Gastrocnemius medialis (tissue), 4 donors: ENCODE measurements around the gene C2CD3.

ENCODE experiments used
- POLR2A ChIP-seq, 2 donors: fragments of 450-650 bp; IDR thresholded peaks; one replicate each; pipeline ENCODE4 v1.6.1; 2017; ENCODE audit warnings: antibody characterized with exemption in 2 of 2, mild to moderate bottlenecking in 2 of 2, moderate library complexity in 2 of 2
- TF ChIP-seq, protein P1 (sequence below), 5 experiments: fragments of 450-650 bp in 3 of 5; fragments of 200-600 bp in 2 of 5; sonication (generic) in 2 of 5; IDR thresholded peaks in 4 of 5; conservative IDR thresholded peaks in 1 of 5; 1 replicate in 4 of 5; 2 replicates in 1 of 5; pipeline ENCODE4 v1.5.1; 2016 to 2019; ENCODE audit warnings: antibody characterized with exemption in 5 of 5, mild to moderate bottlenecking in 3 of 5, moderate library complexity in 3 of 5

DNA sequence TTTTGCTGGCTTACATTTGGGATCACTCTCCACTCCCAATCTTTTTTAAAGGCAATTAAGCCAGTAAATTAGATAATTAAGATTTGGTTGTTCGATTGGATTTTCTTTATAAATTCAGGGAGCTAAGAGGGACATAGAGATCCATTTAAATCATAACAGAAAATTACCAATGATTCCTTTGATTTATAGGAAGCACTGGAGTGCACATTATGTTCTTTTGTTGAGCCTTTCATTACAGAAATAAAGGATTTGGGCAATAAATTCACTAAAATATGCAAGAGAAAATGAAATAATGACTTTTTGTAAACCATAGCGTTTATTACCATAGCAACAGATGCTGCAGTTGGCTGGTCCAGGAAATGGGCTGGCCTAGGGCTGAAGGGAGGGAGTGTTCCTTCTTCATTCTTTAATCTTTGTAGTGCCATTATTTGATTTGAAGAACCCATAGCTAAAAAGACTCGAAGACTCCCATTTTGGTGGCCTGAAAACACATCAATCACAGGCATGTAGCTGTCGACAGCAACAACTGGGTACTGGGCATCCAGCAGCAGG is 73.0 kb downstream of the C2CD3 start:
- TF ChIP-seq, protein P1, sequence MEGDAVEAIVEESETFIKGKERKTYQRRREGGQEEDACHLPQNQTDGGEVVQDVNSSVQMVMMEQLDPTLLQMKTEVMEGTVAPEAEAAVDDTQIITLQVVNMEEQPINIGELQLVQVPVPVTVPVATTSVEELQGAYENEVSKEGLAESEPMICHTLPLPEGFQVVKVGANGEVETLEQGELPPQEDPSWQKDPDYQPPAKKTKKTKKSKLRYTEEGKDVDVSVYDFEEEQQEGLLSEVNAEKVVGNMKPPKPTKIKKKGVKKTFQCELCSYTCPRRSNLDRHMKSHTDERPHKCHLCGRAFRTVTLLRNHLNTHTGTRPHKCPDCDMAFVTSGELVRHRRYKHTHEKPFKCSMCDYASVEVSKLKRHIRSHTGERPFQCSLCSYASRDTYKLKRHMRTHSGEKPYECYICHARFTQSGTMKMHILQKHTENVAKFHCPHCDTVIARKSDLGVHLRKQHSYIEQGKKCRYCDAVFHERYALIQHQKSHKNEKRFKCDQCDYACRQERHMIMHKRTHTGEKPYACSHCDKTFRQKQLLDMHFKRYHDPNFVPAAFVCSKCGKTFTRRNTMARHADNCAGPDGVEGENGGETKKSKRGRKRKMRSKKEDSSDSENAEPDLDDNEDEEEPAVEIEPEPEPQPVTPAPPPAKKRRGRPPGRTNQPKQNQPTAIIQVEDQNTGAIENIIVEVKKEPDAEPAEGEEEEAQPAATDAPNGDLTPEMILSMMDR (IDR thresholded peaks at IDR 0.05 in 4 of 5, conservative IDR thresholded peaks at IDR 0.05 in 1 of 5): no peak
- no peak for TF ChIP-seq POLR2A (IDR thresholded peaks at IDR 0.05)
